Subcutaneous adipose tissue (tissue), 4 donors: ENCODE measurements around the gene NDUFS2. TPM values are rescaled to one million over a fixed set of nuclear protein-coding genes. Genes with fewer than 3 reads are reported as not detected.

Experiments
- CTCF ChIP-seq: fragments of 450-650 bp; IDR thresholded peaks from one replicate; pipeline ENCODE4 v1.5.1; 2016; ENCODE audit warnings: low read depth, mild to moderate bottlenecking, control low read depth, antibody characterized with exemption, moderate library complexity
- total RNA-seq, 4 donors: library from RNA; depleted of rRNA; stranded (reverse); fragments of >200 nt; gene quantifications; one replicate each; pipeline ENCODE4 v1.1.0, GENCODE V29; 2016

Gene NDUFS2
- total RNA-seq, 4 donors from 2014 or later = 74.7 to 125 (median 106) TPM

- TF ChIP-seq CTCF = no peak
Observed at GRCh38 chr1:161172776-161173376, 29.3 kb upstream of the NDUFS2 start.

GRCh38 chr1:161173711-161174110, 28.5 kb upstream of the NDUFS2 start:
- no peak for TF ChIP-seq CTCF

GRCh38 chr1:161174911-161175310, 27.3 kb upstream of the NDUFS2 start:
- TF ChIP-seq CTCF = no peak

- TF ChIP-seq CTCF = no peak
Observed at GRCh38 chr1:161175771-161176453, 26.3 kb upstream of the NDUFS2 start.

- TF ChIP-seq CTCF = no peak
Observed at GRCh38 chr1:161176468-161177111, 25.6 kb upstream of the NDUFS2 start.

- no peak for TF ChIP-seq CTCF
Observed at GRCh38 chr1:161177112-161177935, 24.8 kb upstream of the NDUFS2 start, which contains the start of gene B4GALT3. B4GALT3 (minus strand) TSS chr1:161177507; CDS start chr1:161176060, 1,447 bp downstream.

- no peak for TF ChIP-seq CTCF
Observed at GRCh38 chr1:161177936-161178244, 24.3 kb upstream of the NDUFS2 start.
